Activated T-helper 1 cell treated with anti-CD3 and anti-CD28 coated beads, Interleukin-12 subunit alpha, Interleukin-12 subunit beta, Interleukin-2, Interleukin-4 antibody, amounts not matched to agents 30 ng/mL and 10 ng/mL and 1 ng/mL, durations not matched to agents 14 hours and 24 hours and 36 hours (primary cell): ENCODE data around the gene RALGAPB. TPM values are rescaled to one million over a fixed set of nuclear protein-coding genes. Genes with fewer than 3 reads are reported as not detected.

Experiments used
- DNase-seq: peaks from one replicate; pipeline ENCODE4 v3.0.0; 2021; ENCODE audit warnings: low spot score
- H3K27ac Mint-ChIP-seq: one replicate; pipeline ENCODE4 v1.8.0; 2021; ENCODE audit warnings: mild to moderate bottlenecking, mixed read lengths
- H3K27me3 Mint-ChIP-seq: one replicate; pipeline ENCODE4 v1.8.0; 2022; ENCODE audit warnings: mild to moderate bottlenecking, moderate library complexity, mixed read lengths; ENCODE audit not compliant: insufficient read depth
- H3K36me3 Mint-ChIP-seq: one replicate; pipeline ENCODE4 v1.8.0; 2021; ENCODE audit warnings: low read depth, mixed read lengths
- H3K4me1 Mint-ChIP-seq: one replicate; pipeline ENCODE4 v1.8.0; 2021; ENCODE audit warnings: low read depth, mixed read lengths
- H3K4me3 Mint-ChIP-seq: one replicate; pipeline ENCODE4 v1.8.0; 2021; ENCODE audit warnings: mild to moderate bottlenecking, moderate library complexity, mixed read lengths
- H3K9me3 Mint-ChIP-seq: one replicate; pipeline ENCODE4 v1.8.0; 2021; ENCODE audit warnings: mixed read lengths
- intact Hi-C: fragments of 100-400 bp; cut with micrococcal nuclease; formaldehyde crosslinking; loops from one replicate; pipeline ENCODE4 v1.15.1; 2024
- total RNA-seq: library from RNA; stranded (reverse); gene quantifications from 2 replicates; pipeline ENCODE4 v1.2.3, GENCODE V29; 2022

Gene RALGAPB
- total RNA-seq, 1 donor from 2014 or later = 32.4 TPM

DNA sequence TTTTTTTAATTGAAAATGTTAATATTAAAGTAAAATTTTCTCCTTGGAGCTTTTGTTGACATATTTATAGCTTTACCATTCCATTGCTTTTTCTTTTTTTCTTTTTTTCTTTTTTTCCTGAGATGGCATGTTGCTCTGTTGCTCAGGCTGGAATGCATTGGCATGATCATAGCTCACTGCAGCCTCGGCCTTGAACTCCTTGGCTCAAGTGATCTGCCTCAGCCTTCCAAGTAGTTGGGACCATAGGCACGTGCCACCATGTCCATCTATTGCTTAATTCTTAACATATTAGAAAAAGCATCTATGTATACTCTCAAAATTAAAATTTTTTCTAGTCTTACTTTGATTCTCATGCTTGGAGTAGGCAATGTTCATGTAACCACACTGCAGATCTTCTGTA, 43.0 kb downstream of the RALGAPB start:
- DNase-seq = no peak
- Mint-ChIP-seq H3K4me3 (no peak overlapping the region), H3K27me3 (no peaks in the 10 kb centered on the region), H3K4me1 (no peaks in the 10 kb centered on the region), H3K36me3 (peaks cover 22% of the 10 kb centered on the region), H3K9me3 (no peaks in the 10 kb centered on the region), H3K27ac (no peak overlapping the region)
- intact Hi-C loops = no loop called here

DNA sequence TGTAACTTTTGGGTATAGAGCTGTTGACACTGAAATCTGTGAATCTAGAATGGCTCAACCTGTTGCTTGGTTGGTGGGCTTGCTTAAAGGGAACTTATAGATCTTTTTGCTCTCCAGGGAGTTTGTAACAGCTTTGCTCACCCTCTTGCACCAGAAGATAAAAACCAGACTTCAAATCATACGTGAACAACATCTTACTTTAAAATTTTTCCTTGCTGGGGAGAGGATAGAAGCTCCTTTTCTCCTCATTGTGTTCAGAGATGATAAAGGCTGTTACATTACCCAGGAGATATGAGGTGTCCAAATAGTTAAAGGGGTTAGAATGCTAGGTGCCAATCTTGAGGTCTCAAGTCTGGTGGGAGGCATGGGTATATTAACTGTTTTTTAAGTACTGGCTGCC, 46.8 kb downstream of the RALGAPB start:
- Mint-ChIP-seq H3K36me3 (peaks cover 32% of the 10 kb centered on the region), H3K4me1 (no peaks in the 10 kb centered on the region), H3K9me3 (no peaks in the 10 kb centered on the region), H3K4me3 (no peak overlapping the region), H3K27me3 (no peaks in the 10 kb centered on the region), H3K27ac (no peak overlapping the region)
- intact Hi-C loops = no loop called here
- DNase-seq = no peak

DNA sequence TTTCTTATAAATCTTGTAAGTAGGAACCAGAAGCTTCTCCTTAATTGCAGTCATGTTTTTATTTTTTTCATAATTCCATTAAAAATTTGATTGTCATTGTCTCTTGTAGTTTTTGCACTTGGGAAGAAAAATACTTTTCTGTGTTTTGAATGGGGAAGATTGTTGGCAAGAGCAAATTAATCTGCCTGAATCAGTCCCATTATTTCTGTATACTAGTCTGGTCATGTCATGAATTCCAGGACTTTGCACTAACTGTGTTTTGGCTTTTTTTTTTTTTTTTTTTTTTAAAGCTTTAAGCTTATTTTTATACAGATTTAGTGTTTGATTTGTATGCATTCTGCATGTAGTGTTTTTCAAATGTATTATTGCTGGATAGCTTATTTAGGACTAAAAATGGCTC, 47.6 kb downstream of the RALGAPB start:
- H3K4me1 Mint-ChIP-seq = no peaks in the 10 kb centered on the region
- no peak overlapping the region for H3K27ac Mint-ChIP-seq
- no peak for DNase-seq
- no peaks in the 10 kb centered on the region for H3K27me3 Mint-ChIP-seq
- no peaks in the 10 kb centered on the region for H3K9me3 Mint-ChIP-seq
- no peak overlapping the region for H3K4me3 Mint-ChIP-seq
- H3K36me3 Mint-ChIP-seq = peaks cover 30% of the 10 kb centered on the region
- intact Hi-C loops = no loop called here

DNA sequence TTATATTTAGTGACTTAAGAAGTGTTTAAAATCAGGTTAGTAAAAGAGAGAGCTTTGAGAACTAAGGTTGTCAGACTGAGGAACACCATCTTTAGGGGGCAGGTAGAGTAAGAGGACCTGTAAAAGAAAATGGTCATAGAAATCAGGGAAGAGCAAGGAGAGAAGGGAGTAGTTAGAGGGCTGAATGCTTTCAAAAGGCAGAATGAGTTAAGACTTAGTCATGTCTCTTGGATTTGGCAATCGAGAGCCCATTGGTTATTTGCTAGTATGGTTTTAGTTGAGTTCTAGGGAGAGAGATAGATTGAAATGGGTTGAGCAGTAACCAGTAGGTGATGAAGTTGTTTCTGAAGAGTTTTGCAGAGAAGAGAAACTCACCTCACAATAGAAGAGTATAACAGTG, 51.1 kb downstream of the RALGAPB start:
- H3K4me1 Mint-ChIP-seq = no peaks in the 10 kb centered on the region
- no peak overlapping the region for H3K27ac Mint-ChIP-seq
- intact Hi-C loops = no loop called here
- peaks cover 32% of the 10 kb centered on the region for H3K36me3 Mint-ChIP-seq
- DNase-seq = no peak
- no peaks in the 10 kb centered on the region for H3K27me3 Mint-ChIP-seq
- no peak overlapping the region for H3K4me3 Mint-ChIP-seq
- H3K9me3 Mint-ChIP-seq = no peaks in the 10 kb centered on the region

DNA sequence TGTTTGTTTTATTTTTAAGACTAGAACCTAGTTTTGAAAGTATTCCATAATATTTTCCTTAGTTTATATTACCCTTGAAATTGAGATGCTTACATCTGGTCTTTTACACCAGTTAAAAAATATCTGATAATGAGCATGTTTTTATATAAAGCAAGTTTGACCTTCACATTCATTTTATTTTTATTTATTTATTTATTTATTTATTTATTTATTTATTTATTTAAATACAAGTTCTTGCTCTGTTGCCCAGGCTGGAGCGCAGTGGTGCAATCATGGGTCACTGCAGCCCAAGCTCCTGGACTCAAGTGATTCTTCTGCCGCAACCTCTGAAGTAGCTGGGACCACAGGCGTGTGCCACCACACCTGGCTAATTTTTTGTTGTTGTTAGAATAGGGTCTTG, 55.5 kb downstream of the RALGAPB start:
- H3K4me1 Mint-ChIP-seq = no peaks in the 10 kb centered on the region
- H3K27me3 Mint-ChIP-seq = no peaks in the 10 kb centered on the region
- H3K27ac Mint-ChIP-seq = no peak overlapping the region
- intact Hi-C loops = no loop called here
- no peak overlapping the region for H3K4me3 Mint-ChIP-seq
- DNase-seq = no peak
- peaks cover 33% of the 10 kb centered on the region for H3K36me3 Mint-ChIP-seq
- H3K9me3 Mint-ChIP-seq = no peaks in the 10 kb centered on the region

DNA sequence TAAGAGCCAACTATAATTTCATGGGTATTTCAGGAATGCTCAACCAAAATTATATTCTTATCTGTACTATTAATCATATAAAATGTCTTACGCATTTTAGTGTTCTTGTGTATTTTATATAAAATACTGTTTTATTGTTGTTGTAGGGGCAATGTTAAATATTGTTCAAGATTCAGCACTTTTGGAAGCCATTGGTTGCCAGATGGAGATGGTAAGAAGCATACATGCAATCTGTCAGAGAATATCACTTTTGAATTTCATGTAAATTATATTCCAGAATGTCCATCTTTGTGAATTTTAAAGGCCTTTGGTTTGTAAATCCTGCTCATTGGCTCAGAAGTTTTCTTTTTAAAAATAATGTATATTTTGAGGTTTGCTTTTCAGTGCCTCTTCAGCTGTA, 58.4 kb downstream of the RALGAPB start:
- Mint-ChIP-seq H3K27ac (no peak overlapping the region), H3K4me1 (no peaks in the 10 kb centered on the region), H3K36me3 (peaks cover 31% of the 10 kb centered on the region), H3K27me3 (no peaks in the 10 kb centered on the region), H3K4me3 (no peak overlapping the region), H3K9me3 (no peaks in the 10 kb centered on the region)
- intact Hi-C loops = no loop called here
- DNase-seq = no peak

DNA sequence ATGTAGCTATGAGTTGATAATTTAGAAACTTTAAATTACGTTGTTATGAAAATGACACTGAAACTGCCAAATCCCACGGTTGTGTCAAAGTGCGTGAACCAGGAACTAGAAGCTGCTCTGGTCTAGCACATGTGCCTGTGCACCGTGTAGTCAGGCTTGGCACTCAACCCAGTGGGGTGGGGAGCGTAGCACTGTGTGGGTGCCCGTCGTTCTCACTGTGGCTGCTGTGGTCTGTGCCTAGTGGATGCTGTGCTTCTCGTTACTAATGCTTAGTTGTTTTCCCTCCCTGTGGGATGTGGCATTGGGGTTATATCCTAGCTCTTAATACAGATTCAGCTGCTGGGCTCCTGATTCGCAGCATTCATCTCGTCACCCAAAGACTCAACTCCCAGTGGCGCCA, 62.1 kb downstream of the RALGAPB start:
- Mint-ChIP-seq H3K4me1 (peaks cover 13% of the 10 kb centered on the region), H3K36me3 (peaks cover 49% of the 10 kb centered on the region), H3K9me3 (no peaks in the 10 kb centered on the region), H3K27me3 (no peaks in the 10 kb centered on the region), H3K27ac (no peak overlapping the region), H3K4me3 (no peak overlapping the region)
- intact Hi-C loops = no loop called here
- no peak for DNase-seq

DNA sequence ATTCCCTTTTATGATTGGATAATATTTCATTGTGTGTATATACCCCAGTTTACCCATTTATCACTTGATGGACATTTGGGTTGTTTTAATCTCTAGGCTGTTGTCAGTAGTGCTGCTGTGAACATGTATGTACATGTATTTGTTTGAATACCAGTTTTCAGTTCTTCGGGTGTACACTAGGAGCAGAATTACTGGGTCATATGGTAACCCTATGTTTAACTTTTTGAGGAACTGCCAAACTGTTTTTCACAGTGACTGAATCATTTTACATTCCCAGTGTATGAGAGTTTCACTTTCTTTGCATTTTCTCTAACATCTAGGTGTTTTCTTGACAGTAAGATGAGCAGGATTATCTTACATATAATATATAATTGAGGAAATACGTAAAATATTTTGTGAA, 63.7 kb downstream of the RALGAPB start:
- Mint-ChIP-seq H3K9me3 (no peaks in the 10 kb centered on the region), H3K27me3 (no peaks in the 10 kb centered on the region), H3K4me3 (no peak overlapping the region), H3K27ac (no peak overlapping the region), H3K36me3 (peaks cover 50% of the 10 kb centered on the region), H3K4me1 (peaks cover 13% of the 10 kb centered on the region)
- intact Hi-C loops = no loop called here
- DNase-seq = no peak

DNA sequence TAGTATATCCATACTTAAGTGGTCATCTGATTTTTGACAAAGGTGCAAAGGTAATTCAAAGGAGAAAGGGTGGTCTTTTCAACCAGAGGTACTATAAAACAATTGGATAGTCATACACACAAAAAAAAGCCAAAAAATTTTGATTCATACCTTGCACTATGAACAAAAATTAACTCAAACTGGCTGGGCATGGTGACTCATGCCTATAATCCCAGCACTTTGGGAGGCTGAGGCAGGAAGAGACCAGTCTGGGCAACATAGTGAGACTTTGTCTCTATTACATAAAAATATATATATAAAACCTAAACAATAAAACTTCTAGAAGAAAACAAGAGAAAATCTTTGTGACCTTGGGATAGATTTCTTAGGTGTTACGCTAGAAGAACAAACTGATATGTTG, 64.5 kb downstream of the RALGAPB start:
- DNase-seq = no peak

DNA sequence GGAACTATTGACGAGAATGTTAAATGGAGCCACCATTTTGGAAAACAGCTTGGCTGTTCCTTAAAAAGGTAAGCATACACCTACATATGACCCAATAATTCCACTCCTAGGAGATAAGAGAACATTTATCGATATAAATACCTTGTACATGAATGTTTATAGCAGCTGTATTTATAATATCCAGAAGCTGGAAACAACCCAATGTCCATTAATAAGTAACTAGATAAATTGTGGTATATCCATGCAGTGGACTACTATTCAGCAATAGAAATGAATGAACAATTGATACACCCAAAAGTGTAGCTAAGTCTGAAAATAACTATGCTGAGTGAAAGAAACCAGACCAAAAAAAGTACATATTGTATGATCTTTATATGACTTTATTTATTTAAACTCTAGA, 66.1 kb downstream of the RALGAPB start:
- intact Hi-C loops = no loop called here
- Mint-ChIP-seq H3K4me1 (peaks cover 13% of the 10 kb centered on the region), H3K36me3 (peaks cover 52% of the 10 kb centered on the region), H3K27ac (no peak overlapping the region), H3K27me3 (no peaks in the 10 kb centered on the region), H3K9me3 (no peaks in the 10 kb centered on the region), H3K4me3 (no peak overlapping the region)
- DNase-seq = no peak

More for the DNA sequence above, 64.5 kb downstream of the RALGAPB start:
- Mint-ChIP-seq H3K36me3 (peaks cover 52% of the 10 kb centered on the region), H3K9me3 (no peaks in the 10 kb centered on the region), H3K4me3 (no peak overlapping the region), H3K27me3 (no peaks in the 10 kb centered on the region), H3K27ac (no peak overlapping the region), H3K4me1 (peaks cover 13% of the 10 kb centered on the region)
- intact Hi-C loops = no loop called here

DNA sequence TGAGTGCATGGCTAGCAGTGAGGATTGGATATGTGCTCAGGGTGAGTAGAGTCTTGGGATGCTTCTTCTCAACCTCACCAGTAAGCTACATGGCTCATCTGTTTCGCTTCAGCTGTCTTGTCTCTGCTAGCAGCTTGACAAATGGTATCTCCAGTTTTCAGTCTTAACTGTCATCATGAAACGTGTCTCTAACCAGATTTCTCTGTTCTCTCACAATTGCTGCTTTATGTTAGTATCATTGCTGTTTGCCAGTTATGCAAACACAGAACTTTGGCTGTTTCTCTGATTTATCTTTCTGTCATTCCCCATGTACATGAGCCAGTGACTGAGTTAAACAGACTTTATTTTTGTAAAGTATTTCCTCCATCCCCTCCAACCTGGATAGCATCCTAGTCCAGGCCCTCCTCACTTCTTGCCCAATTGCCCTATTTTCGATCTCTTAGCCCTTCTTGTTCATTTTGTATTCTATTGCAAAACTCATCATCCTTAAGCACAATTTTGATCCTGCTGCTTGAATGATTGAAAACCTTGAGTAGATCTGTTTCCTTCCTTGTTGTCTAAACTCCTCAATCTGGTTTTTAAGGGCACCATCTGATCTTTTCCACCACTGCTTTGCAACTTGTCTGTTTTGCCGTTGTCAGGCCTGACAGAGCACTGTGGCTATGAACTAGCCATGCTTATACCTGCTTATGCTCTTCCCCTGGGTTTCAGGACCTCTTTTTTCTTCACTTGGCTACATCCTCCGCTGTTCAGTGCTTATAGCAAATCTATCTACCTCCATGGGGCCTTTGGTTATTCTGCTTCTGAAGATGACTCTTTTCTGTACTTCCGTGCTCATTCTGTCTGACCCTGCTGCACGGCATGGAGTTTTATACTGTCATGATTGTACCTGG, 70.6 kb downstream of the RALGAPB start:
- no peak overlapping the region for H3K27ac Mint-ChIP-seq
- no peaks in the 10 kb centered on the region for H3K4me1 Mint-ChIP-seq
- H3K9me3 Mint-ChIP-seq = no peaks in the 10 kb centered on the region
- intact Hi-C loops = no loop called here
- no peaks in the 10 kb centered on the region for H3K27me3 Mint-ChIP-seq
- no peak overlapping the region for H3K4me3 Mint-ChIP-seq
- H3K36me3 Mint-ChIP-seq = peaks cover 47% of the 10 kb centered on the region
- no peak for DNase-seq

DNA sequence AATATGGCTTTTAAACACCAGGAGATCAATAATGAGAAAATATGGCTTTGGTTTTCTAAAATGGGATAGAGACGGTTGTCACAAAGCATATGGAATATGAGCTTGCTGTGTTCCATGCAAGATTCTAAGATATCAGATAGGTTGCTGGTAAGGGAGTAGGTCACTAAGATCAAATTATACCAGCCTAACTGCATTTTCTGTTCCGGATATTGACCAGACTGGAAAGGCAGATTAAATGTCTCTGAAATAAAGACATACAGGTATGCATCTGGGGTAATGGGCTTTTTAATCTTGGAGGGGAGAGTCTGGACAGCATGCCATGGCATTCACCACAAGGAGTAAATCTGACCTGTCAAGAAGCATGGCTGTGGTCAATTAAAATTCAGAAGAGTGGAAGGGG, 73.1 kb downstream of the RALGAPB start:
- Mint-ChIP-seq H3K9me3 (no peaks in the 10 kb centered on the region), H3K36me3 (peaks cover 48% of the 10 kb centered on the region), H3K4me1 (no peaks in the 10 kb centered on the region), H3K4me3 (no peak overlapping the region), H3K27me3 (no peaks in the 10 kb centered on the region), H3K27ac (no peak overlapping the region)
- DNase-seq = no peak
- intact Hi-C loops = no loop called here

DNA sequence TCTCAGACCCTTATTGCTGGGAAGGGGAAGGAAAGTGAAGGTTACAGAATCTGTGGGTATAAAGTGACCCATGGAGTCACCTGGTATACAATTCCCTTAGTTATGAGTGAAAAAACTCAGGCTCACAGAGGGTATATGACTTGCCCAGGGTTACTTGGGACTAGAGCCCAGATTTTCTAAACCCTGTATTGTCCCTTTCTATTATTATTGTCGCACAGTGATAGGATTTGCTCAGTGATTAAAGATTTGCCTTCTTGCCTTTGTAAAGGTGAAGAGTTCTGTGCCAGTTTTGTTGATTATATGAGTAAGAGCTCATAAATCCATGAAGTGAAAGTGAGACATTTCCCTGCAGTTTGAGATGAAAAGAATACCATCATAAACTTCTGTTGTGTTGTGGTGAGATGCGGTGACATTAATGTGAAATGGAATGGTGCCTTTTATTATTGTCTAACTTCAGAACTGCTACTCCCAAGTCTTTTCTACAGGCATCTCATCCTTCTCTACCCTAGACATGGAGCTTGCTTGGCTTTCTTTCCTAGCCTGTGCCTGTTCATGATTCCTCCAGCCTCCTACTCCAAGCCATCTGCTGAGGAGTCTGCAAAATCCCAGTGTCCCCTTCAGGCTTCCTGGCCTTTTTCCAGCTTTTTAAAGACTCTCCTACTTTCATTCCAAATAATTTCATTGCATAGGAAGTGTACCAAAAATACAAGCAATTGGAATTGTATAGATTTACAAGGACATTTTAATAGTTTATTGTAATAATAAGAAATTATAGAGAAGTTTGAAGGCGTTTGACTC, 74.8 kb downstream of the RALGAPB start:
- Mint-ChIP-seq H3K27ac (no peak overlapping the region), H3K4me1 (no peaks in the 10 kb centered on the region), H3K36me3 (peaks cover 40% of the 10 kb centered on the region), H3K9me3 (no peaks in the 10 kb centered on the region), H3K27me3 (no peaks in the 10 kb centered on the region), H3K4me3 (no peak overlapping the region)
- DNase-seq = no peak
- intact Hi-C loops = no loop called here
